Body of pancreas (tissue), 4 donors: Measurements from ENCODE around the gene ZFR.

Experiments used
- CTCF ChIP-seq, 7 experiments: fragments of 450-650 bp in 4 of 7; fragments of 200-600 bp in 3 of 7; sonication (generic) in 3 of 7; IDR thresholded peaks; one replicate each; pipeline ENCODE4 v1.5.1; 2016 to 2019; ENCODE audit warnings: antibody characterized with exemption in 7 of 7
- POLR2A ChIP-seq, 3 donors: fragments of 450-650 bp; IDR thresholded peaks; one replicate each; pipeline ENCODE4 v1.6.1; 2016; ENCODE audit warnings: antibody characterized with exemption in 3 of 3, mild to moderate bottlenecking in 2 of 3

- TF ChIP-seq CTCF (IDR thresholded peaks at IDR 0.05) (no peak), POLR2A (IDR thresholded peaks at IDR 0.05) (no peak)
These were observed 37.7 kb upstream of the ZFR start for GRCh38 chr5:32482193-32482592.
